ENCODE measurements around the gene KIAA1191. TPM values are rescaled to one million over a fixed set of nuclear protein-coding genes. Genes with fewer than 3 reads are reported as not detected.

KIAA1191 gene
- total RNA-seq, 2 experiments from 2014 or later: 50.5 to 54.5 TPM

DNA sequence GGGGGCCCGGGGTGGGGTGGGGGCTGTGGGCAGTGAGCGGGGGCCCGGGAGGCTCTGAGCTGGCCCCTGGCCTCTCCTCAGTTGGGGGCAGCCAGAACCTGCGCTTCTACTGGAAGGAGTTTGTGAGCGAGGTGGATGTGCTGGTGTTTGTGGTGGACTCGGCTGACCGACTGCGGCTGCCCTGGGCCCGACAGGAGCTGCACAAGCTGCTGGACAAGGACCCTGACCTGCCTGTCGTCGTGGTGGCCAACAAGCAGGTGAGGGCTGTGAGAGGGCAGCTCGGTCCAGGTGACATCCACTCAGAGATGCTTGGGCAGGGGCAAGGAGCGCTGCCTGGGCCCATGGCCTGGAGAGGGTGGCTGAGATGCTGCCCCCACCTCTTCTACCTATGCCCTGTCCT lies 7.2 kb upstream of the KIAA1191 start:
- H3K4me1 Mint-ChIP-seq: peaks cover 18% of the 10 kb centered on the region
- DNase-seq: no peak
- H3K36me3 Mint-ChIP-seq (ENCODE audit: low read depth): peaks cover 8% of the 10 kb centered on the region
- H3K4me3 Mint-ChIP-seq: no peak overlapping the region
- no peak overlapping the region for H3K27ac Mint-ChIP-seq
- peaks cover 2% of the 10 kb centered on the region for H3K27me3 Mint-ChIP-seq
- H3K9me3 Mint-ChIP-seq: no peaks in the 10 kb centered on the region
- ChIA-PET CTCF (no interaction called here), POLR2A (interaction anchor here (1.1 to 1.2 kb wide), 2 partner anchors 17 to 175 kb away, joined by 3 read pairs; no protein-coding TSS in a partner anchor)

DNA sequence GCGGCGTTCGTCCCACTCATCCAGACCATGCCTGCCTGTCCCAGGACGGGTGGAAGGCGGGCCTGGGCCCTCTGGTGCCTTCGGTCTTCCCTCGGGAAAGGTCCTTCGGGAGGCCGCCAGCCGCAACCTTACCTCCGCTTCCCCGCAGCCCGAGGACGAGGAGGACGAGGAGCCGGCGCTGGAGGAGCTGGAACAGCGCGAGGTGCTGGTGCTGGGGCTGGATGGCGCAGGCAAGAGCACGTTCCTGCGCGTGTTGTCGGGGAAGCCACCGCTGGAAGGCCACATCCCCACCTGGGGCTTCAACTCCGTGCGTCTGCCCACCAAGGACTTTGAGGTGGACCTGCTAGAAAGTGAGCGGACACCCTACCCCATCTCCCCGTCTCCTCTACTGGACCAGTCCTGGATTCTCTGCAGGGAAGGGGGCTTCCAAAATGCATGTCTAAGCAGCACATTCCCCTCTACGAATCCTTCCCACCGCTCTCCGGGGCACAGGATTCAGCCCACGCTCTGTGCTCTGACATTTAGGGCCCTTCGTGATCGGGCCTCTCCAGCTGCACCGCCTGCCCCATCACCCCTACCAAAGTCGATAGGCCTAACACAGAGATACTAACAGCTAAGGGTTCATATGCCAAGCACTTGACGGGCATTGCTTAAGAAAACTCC lies 4.8 kb upstream of the KIAA1191 start:
- Mint-ChIP-seq H3K27me3 (peaks cover 2% of the 10 kb centered on the region), H3K4me1 (peaks cover 32% of the 10 kb centered on the region), H3K27ac (peak overlapping the region; percentile 12), H3K36me3 (ENCODE audit: low read depth) (peaks cover 8% of the 10 kb centered on the region), H3K4me3 (peak overlapping the region; percentile 58), H3K9me3 (no peaks in the 10 kb centered on the region)
- no peak for DNase-seq
- POLR2A ChIA-PET: no interaction called here
- CTCF ChIA-PET: no interaction called here

- POLR2A ChIA-PET: no interaction called here
Observed at GRCh38 chr5:176365351-176366231, 4.0 kb upstream of the KIAA1191 start, which contains the start of gene ARL10. Gene ARL10, plus strand, starts transcription at chr5:176365487. Its CDS starts 77 bp downstream, at chr5:176365564.

GRCh38 chr5:176364765-176365350 lies 3.3 kb upstream of the KIAA1191 start:
- H3K4me3 Mint-ChIP-seq: peak overlapping the region; percentile 66
- H3K36me3 Mint-ChIP-seq (ENCODE audit: low read depth): peaks cover 13% of the 10 kb centered on the region
- peaks cover 2% of the 10 kb centered on the region for H3K27me3 Mint-ChIP-seq
- CTCF ChIA-PET: no interaction called here
- no peaks in the 10 kb centered on the region for H3K9me3 Mint-ChIP-seq
- no peak for DNase-seq
- POLR2A ChIA-PET: no interaction called here
- peaks cover 35% of the 10 kb centered on the region for H3K4me1 Mint-ChIP-seq
- H3K27ac Mint-ChIP-seq: no peak overlapping the region

More at GRCh38 chr5:176365351-176366231, 4.0 kb upstream of the KIAA1191 start, which contains the start of gene ARL10:
- H3K27ac Mint-ChIP-seq: no peak within 1 kb of the TSS
- peak within 1 kb of the TSS; percentile 66 for H3K4me3 Mint-ChIP-seq
- no peaks in the 10 kb centered on the region for H3K9me3 Mint-ChIP-seq
- peaks cover 32% of the 10 kb centered on the region for H3K4me1 Mint-ChIP-seq
- peak; percentile 50 for DNase-seq
- H3K27me3 Mint-ChIP-seq: peaks cover 2% of the 10 kb centered on the region
- CTCF ChIA-PET: no interaction called here
- peaks cover 12% of the 10 kb centered on the region for H3K36me3 Mint-ChIP-seq (ENCODE audit: low read depth)

- ChIA-PET CTCF (interaction anchor here (0.7 to 2.0 kb wide), 5 partner anchors 10 to 192 kb away, joined by 3 to 8 read pairs (median 3); partner anchors contain the start of genes HIGD2A and NOP16), POLR2A (interaction anchor here (0.8 to 4.0 kb wide), 12 partner anchors 9 to 180 kb away, joined by 3 to 62 read pairs (median 4); partner anchors contain the start of genes FAF2, HIGD2A, NOP16 and RNF44)
- Mint-ChIP-seq H3K9me3 (no peaks in the 10 kb centered on the region), H3K4me1 (peaks cover 44% of the 10 kb centered on the region), H3K27ac (peak overlapping the region; percentile 92), H3K27me3 (no peaks in the 10 kb centered on the region), H3K4me3 (peak overlapping the region; percentile 97), H3K36me3 (ENCODE audit: low read depth) (peaks cover 22% of the 10 kb centered on the region)
- no peak for DNase-seq
Observed at GRCh38 chr5:176362233-176362490, 598 bp upstream of the KIAA1191 start.

GRCh38 chr5:176360894-176361436 lies 599 bp downstream of the KIAA1191 start:
- peak overlapping the region; percentile 92 for H3K27ac Mint-ChIP-seq
- ChIA-PET CTCF (interaction anchor here (0.6 to 2.0 kb wide), 7 partner anchors 10 to 631 kb away, joined by 3 to 10 read pairs (median 5); partner anchors contain the start of genes HIGD2A and NOP16), POLR2A (interaction anchor here (0.6 to 4.0 kb wide), 10 partner anchors 9 to 179 kb away, joined by 3 to 62 read pairs (median 5); partner anchors contain the start of genes FAF2, HIGD2A, NOP16 and RNF44)
- H3K36me3 Mint-ChIP-seq (ENCODE audit: low read depth): peaks cover 28% of the 10 kb centered on the region
- peak overlapping the region; percentile 97 for H3K4me3 Mint-ChIP-seq
- peaks cover 39% of the 10 kb centered on the region for H3K4me1 Mint-ChIP-seq
- no peaks in the 10 kb centered on the region for H3K27me3 Mint-ChIP-seq
- no peak for DNase-seq
- H3K9me3 Mint-ChIP-seq: no peaks in the 10 kb centered on the region

GRCh38 chr5:176359658-176360057 lies 1.9 kb downstream of the KIAA1191 start:
- Mint-ChIP-seq H3K27ac (peak overlapping the region; percentile 58), H3K9me3 (no peaks in the 10 kb centered on the region), H3K4me1 (peaks cover 35% of the 10 kb centered on the region), H3K4me3 (peak overlapping the region; percentile 61), H3K27me3 (no peaks in the 10 kb centered on the region), H3K36me3 (ENCODE audit: low read depth) (peaks cover 33% of the 10 kb centered on the region)
- ChIA-PET CTCF (interaction anchor here (0.6 to 1.5 kb wide), 3 partner anchors 8 to 88 kb away, joined by 3 to 5 read pairs (median 3); no protein-coding TSS in a partner anchor), POLR2A (interaction anchor here (1.5 to 4.0 kb wide), 3 partner anchors 10 to 89 kb away, joined by 5 to 62 read pairs (median 7); partner anchors contain the start of genes FAF2, HIGD2A and NOP16)
- DNase-seq: no peak

GRCh38 chr5:176356179-176356566 lies 5.4 kb downstream of the KIAA1191 start:
- no peak for DNase-seq
- no peaks in the 10 kb centered on the region for H3K27me3 Mint-ChIP-seq
- CTCF ChIA-PET: no interaction called here

GRCh38 chr5:176355400-176356178 lies 6.0 kb downstream of the KIAA1191 start:
- ChIA-PET POLR2A (interaction anchor here (0.9 kb wide), 1 partner anchor 9 kb away, joined by 3 read pairs; no protein-coding TSS in a partner anchor), CTCF (interaction anchor here (0.6 kb wide), 1 partner anchor 182 kb away, joined by 3 read pairs; the partner anchor contains the start of gene RNF44)
- Mint-ChIP-seq H3K27me3 (no peaks in the 10 kb centered on the region), H3K9me3 (no peaks in the 10 kb centered on the region), H3K36me3 (ENCODE audit: low read depth) (peaks cover 63% of the 10 kb centered on the region), H3K4me1 (peaks cover 20% of the 10 kb centered on the region), H3K27ac (no peak overlapping the region), H3K4me3 (no peak overlapping the region)
- DNase-seq: no peak

More at GRCh38 chr5:176356179-176356566, 5.4 kb downstream of the KIAA1191 start:
- POLR2A ChIA-PET: no interaction called here
- Mint-ChIP-seq H3K4me1 (peaks cover 20% of the 10 kb centered on the region), H3K36me3 (ENCODE audit: low read depth) (peaks cover 64% of the 10 kb centered on the region), H3K27ac (no peak overlapping the region), H3K9me3 (no peaks in the 10 kb centered on the region), H3K4me3 (no peak overlapping the region)

DNA sequence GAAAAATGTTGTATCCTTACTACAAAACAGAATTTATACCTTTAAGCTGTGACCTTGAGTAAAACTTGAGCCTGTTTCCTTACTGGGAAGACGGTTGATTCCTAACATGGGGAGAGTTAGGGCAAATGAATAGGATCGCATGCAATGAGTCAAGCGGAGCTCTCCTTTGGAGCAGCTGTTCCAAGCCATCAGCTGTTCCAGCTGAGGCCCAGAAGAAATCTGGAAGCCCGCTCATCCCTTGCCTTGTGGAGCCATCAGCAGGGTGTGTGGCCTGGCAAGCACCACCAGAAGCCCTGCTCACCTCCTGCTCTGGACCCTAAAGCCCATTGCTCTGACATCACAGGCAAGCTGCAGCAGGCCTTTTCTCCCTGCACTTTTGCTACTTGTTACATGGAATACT lies 8.0 kb downstream of the KIAA1191 start:
- ChIA-PET POLR2A (no interaction called here), CTCF (no interaction called here)
- Mint-ChIP-seq H3K36me3 (ENCODE audit: low read depth) (peaks cover 76% of the 10 kb centered on the region), H3K27ac (no peak overlapping the region), H3K27me3 (no peaks in the 10 kb centered on the region), H3K4me3 (no peak overlapping the region), H3K4me1 (peaks cover 11% of the 10 kb centered on the region), H3K9me3 (no peaks in the 10 kb centered on the region)
- DNase-seq: no peak

DNA sequence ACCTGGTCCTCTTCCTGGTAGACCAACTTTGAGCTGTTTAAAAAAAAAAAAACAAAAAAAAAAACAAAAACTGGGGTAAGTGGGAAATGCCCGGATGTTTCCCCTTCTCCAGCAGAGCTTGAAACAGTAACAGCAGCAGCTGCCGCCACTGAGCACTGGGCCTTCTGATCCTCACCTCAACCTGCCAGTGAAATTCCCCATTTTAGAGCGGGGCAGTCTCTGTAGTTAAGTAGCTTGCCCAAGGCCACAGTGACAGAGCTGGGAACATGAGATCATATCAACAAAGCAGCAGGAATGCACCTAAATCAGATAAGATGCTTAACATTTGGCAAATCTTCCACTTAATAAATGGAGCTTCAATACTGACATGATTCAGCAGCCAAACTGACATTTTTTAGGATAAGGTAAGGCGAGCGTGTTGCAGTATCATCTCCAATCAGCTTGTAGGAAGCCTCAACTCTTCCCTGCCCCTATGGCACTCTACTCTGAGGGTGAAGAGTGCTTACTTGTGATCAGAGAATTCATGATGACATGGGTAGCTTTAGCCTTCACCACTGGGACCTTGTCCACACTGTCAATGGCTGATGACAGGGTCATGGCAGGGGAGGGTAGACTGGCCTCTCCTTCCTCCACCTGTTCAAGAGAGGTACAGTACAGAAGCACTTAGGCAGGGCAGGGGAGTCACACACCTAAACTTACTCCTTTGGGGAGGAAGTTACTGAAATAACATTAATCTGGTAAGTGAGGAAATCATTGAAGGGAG lies 9.3 kb downstream of the KIAA1191 start:
- no peak overlapping the region for H3K4me3 Mint-ChIP-seq
- DNase-seq: no peak
- POLR2A ChIA-PET: interaction anchor here (1.9 kb wide), 1 partner anchor 9 kb away, joined by 12 read pairs; the partner anchor contains the start of gene KIAA1191
- peaks cover 77% of the 10 kb centered on the region for H3K36me3 Mint-ChIP-seq (ENCODE audit: low read depth)
- peaks cover 1% of the 10 kb centered on the region for H3K4me1 Mint-ChIP-seq
- H3K27ac Mint-ChIP-seq: no peak overlapping the region
- H3K9me3 Mint-ChIP-seq: no peaks in the 10 kb centered on the region
- CTCF ChIA-PET: interaction anchor here (0.6 to 1.2 kb wide), 2 partner anchors 10 to 111 kb away, joined by 3 read pairs; no protein-coding TSS in a partner anchor
- no peaks in the 10 kb centered on the region for H3K27me3 Mint-ChIP-seq
